Mesothelial cell of epicardium (in vitro differentiated cells): ENCODE measurements around the gene CRTC1. TPM values are rescaled to one million over a fixed set of nuclear protein-coding genes. Genes with fewer than 3 reads are reported as not detected.

Source experiments
- DNase-seq, 2 experiments: peaks; one replicate each; pipeline ENCODE4 v3.0.0; 2021; ENCODE audit warnings: low spot score in 2 of 2; ENCODE audit not compliant: unreplicated experiment in 2 of 2
- H3K27ac Mint-ChIP-seq: 2 replicates; pipeline ENCODE4 v1.8.0; 2021; ENCODE audit warnings: mixed read lengths
- H3K27me3 Mint-ChIP-seq: 2 replicates; pipeline ENCODE4 v1.8.0; 2021; ENCODE audit warnings: low read depth, mixed read lengths
- H3K36me3 Mint-ChIP-seq: 2 replicates; pipeline ENCODE4 v1.8.0; 2021; ENCODE audit warnings: mixed read lengths
- H3K4me1 Mint-ChIP-seq: 2 replicates; pipeline ENCODE4 v1.8.0; 2021; ENCODE audit warnings: mixed read lengths
- H3K4me3 Mint-ChIP-seq: 2 replicates; pipeline ENCODE4 v1.8.0; 2021; ENCODE audit warnings: mild to moderate bottlenecking, moderate library complexity, mixed read lengths
- H3K9me3 Mint-ChIP-seq: 2 replicates; pipeline ENCODE4 v1.8.0; 2021; ENCODE audit warnings: mixed read lengths
- total RNA-seq: library from RNA; stranded (reverse); gene quantifications from 3 replicates; pipeline ENCODE4 v1.2.1, GENCODE V29; 2021
- TF ChIP-seq, protein P1 (sequence below): fragments of 200-600 bp; sonication (generic); IDR thresholded peaks from one replicate; pipeline ENCODE4 v1.5.0; 2021; ENCODE audit warnings: antibody characterized with exemption; ENCODE audit not compliant: unreplicated experiment

CRTC1 gene
- total RNA-seq, 1 donor from 2014 or later = 31.9 TPM

DNA sequence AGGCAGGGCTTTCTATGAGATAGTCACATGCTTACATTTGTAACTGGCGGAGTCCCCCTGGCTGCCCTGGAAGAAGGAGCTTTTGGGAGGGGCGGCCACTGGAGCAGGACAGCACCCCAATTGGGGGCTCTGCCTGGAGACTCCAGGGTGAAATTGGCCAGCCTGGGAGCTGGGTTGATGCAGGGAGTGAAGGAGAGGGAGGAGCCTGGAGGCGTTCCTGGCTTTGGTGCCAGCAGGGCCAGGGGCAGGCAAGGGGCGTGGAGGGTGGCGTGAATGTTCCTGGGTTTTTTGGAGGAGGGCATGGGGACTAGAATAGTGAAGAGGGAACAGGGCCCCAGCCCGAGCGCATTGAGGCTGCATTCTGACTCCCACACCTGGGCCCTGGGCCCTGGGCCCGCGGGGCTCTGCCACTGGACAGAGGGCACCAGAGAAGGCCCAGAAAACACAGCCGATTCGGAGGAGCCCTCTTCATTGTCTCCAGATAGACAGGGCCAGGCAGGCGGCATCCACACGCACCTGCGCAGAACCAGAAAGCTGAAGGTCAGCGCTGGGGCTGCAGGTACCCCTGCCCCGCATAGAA is 78.1 kb downstream of the CRTC1 start:
- Mint-ChIP-seq H3K4me3 (no peak overlapping the region), H3K27me3 (no peaks in the 10 kb centered on the region), H3K9me3 (no peaks in the 10 kb centered on the region), H3K36me3 (no peaks in the 10 kb centered on the region), H3K4me1 (peaks cover 20% of the 10 kb centered on the region), H3K27ac (peak overlapping the region; percentile 85)
- DNase-seq = no peak
- TF ChIP-seq, protein P1, sequence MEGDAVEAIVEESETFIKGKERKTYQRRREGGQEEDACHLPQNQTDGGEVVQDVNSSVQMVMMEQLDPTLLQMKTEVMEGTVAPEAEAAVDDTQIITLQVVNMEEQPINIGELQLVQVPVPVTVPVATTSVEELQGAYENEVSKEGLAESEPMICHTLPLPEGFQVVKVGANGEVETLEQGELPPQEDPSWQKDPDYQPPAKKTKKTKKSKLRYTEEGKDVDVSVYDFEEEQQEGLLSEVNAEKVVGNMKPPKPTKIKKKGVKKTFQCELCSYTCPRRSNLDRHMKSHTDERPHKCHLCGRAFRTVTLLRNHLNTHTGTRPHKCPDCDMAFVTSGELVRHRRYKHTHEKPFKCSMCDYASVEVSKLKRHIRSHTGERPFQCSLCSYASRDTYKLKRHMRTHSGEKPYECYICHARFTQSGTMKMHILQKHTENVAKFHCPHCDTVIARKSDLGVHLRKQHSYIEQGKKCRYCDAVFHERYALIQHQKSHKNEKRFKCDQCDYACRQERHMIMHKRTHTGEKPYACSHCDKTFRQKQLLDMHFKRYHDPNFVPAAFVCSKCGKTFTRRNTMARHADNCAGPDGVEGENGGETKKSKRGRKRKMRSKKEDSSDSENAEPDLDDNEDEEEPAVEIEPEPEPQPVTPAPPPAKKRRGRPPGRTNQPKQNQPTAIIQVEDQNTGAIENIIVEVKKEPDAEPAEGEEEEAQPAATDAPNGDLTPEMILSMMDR = no peak

DNA sequence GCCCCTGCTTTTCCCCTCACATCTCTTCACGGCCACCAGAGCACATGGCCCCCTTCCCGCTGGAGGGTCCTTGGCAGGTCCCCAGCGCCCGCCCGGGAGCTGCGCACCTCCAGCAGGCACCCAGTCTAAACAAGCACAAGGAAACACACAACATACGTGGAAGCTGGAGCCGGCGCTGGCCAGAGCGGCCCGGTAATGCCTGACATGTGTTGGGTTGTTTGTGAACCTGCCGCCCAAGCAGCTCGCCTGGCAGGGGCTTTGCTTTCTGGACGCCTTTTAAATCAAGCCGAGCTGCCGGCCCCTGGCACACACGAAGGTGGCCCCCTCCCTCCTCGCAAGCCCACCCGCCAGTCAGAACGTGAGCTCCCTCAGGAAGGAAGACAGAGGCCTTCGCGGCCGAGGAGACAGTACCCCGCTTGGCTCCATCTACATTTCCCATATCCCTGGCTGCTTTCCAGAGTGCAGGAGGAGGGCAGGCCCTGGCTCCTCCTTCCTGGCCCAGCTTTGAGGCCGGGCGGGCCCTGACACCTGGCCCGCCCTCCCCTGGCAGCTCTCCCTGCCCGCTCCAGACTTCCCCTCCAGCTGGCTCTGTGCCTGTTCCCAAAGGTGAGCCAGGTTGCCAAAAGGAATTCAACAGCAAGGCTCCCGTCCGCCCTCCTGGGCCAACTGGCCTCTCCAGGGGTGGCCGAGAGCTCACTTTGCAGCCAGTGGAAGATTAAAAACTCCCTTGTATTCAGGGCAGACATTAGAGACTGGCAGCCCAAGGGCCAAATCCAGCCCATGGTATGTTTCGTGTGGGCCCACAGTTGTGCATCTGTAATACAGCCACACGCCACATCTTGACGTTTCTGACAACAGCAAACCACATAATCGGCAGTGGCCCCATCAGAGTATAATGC is 78.9 kb downstream of the CRTC1 start:
- Mint-ChIP-seq H3K36me3 (peaks cover 4% of the 10 kb centered on the region), H3K27ac (peak overlapping the region; percentile 94), H3K4me1 (peaks cover 15% of the 10 kb centered on the region), H3K4me3 (no peak overlapping the region), H3K9me3 (no peaks in the 10 kb centered on the region), H3K27me3 (no peaks in the 10 kb centered on the region)
- TF ChIP-seq, protein P1 = no peak
- peak in 1 of 2 experiments; percentile 55 for DNase-seq

DNA sequence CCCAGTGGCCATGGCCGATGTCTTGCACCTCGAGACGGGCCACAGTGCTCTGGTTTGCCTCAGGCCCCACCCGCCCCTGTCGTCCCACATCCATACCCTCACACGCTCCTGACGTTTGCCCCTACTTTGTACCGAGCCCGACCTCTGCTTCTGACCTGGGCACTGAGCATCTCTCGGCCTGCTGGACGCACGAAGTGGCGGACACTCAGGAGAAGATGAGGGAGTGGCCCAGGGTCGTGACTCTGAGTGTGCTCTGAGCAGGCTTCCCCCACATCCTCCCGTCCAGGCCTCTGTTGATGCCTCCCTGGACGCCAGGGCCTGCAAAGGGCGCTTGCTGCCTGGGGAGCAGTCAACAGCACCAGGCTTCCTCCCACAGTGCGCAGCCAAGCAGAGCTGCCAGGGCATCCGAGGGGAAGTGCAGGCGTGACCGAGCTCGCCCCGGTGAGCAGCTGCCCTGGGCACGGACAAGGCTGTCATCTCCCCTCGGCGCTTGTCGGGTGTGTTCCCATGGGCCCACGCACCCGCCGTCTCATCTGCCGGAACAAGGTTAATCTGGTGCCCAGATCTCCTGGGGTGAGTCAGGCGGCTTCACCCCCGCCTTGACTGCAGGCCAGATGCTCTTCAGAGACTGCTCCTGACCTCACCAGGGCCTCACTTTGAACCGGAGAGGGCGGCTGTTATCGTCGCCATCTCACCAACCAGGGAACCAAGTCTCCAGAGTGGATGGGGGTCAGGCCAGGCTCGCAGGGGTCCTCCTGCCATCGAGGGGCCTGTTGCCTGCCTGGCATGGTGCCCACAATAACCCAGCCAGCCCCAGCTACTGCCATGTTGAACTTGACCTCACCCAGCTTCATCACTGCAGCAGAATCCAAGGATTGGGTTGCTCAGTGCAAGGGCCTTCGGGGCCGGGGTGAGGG is 80.5 kb downstream of the CRTC1 start:
- Mint-ChIP-seq H3K27ac (no peak overlapping the region), H3K9me3 (no peaks in the 10 kb centered on the region), H3K27me3 (no peaks in the 10 kb centered on the region), H3K36me3 (peaks cover 7% of the 10 kb centered on the region), H3K4me1 (peaks cover 15% of the 10 kb centered on the region), H3K4me3 (no peak overlapping the region)
- TF ChIP-seq, protein P1 = no peak
- no peak for DNase-seq

DNA sequence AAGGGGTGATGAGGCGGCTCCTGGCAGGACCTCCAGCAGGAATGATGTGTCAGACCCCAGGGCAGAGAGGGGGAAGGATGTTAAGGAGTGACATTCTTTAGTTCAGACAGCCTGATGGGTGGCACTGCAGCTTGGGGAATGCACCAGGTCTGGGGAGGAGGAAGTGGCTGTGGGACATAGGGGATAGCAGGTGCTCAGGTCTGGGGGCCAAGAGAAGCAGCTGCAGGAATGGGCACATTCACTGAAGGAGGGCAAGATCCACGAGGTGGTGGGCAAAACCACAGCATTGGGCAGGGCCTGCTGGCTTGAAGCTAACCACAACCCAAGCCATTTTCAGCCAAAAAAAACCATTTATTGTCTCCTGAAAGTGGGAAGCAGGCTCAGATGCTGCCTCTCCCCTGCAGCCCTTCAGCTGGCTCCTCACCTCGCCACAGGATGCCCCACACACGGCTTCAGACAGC is 81.1 kb downstream of the CRTC1 start:
- H3K4me3 Mint-ChIP-seq = no peak overlapping the region
- H3K27me3 Mint-ChIP-seq = no peaks in the 10 kb centered on the region
- H3K27ac Mint-ChIP-seq = no peak overlapping the region
- peaks cover 7% of the 10 kb centered on the region for H3K36me3 Mint-ChIP-seq
- H3K4me1 Mint-ChIP-seq = peaks cover 15% of the 10 kb centered on the region
- no peaks in the 10 kb centered on the region for H3K9me3 Mint-ChIP-seq
- no peak for DNase-seq
- TF ChIP-seq, protein P1 = no peak

DNA sequence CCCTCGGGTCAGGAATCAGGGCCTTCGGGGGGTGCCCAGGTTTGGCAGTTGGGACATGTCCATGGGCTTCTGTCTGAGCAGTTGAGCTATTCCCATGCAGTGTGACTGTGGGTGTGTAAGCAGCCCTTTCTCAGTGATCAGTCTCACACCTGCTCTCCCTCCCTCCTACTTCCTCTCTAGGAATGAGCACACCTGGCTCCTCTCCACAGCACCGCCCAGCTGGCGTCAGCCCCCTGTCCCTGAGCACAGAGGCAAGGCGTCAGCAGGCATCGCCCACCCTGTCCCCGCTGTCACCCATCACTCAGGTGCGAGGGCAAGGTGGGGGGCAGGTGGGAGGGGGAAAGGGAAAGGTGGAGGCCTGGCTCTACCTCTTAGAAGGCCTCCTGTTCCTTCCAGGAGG is 81.7 kb downstream of the CRTC1 start:
- Mint-ChIP-seq H3K27me3 (no peaks in the 10 kb centered on the region), H3K9me3 (no peaks in the 10 kb centered on the region), H3K27ac (no peak overlapping the region), H3K36me3 (peaks cover 7% of the 10 kb centered on the region), H3K4me1 (peaks cover 15% of the 10 kb centered on the region), H3K4me3 (no peak overlapping the region)
- TF ChIP-seq, protein P1 = no peak
- DNase-seq = no peak
